Ascending aorta (tissue), 2 donors: ENCODE data around the gene CD52. TPM values are rescaled to one million over a fixed set of nuclear protein-coding genes. Genes with fewer than 3 reads are reported as not detected.

Experiments used
- DNase-seq, 2 donors: peaks; one replicate each; pipeline ENCODE4 v3.0.0-alpha.2; 2019; ENCODE audit warnings: low spot score in 2 of 2
- H3K27ac ChIP-seq, 2 donors: fragments of 200-600 bp; sonication (generic); one replicate each; pipeline ENCODE4 v1.5.1; 2016 to 2017; ENCODE audit warnings: mild to moderate bottlenecking in 1 of 2
- H3K27me3 ChIP-seq: fragments of 200-600 bp; sonication (generic); one replicate; pipeline ENCODE4 v1.5.1; 2017
- H3K36me3 ChIP-seq, 2 donors: fragments of 200-600 bp; sonication (generic); one replicate each; pipeline ENCODE4 v1.5.1; 2016
- H3K4me1 ChIP-seq, 2 donors: fragments of 200-600 bp; sonication (generic); one replicate each; pipeline ENCODE4 v1.5.1; 2016 to 2017; ENCODE audit warnings: mild to moderate bottlenecking in 1 of 2
- H3K4me3 ChIP-seq, 2 donors: fragments of 200-600 bp; sonication (generic); one replicate each; pipeline ENCODE4 v1.5.1; 2016 to 2017; ENCODE audit warnings: mild to moderate bottlenecking in 1 of 2
- H3K9me3 ChIP-seq, 2 donors: fragments of 200-600 bp; sonication (generic); one replicate each; pipeline ENCODE4 v1.5.1; 2016
- CTCF ChIP-seq, 3 experiments: fragments of 200-600 bp in 2 of 3; fragments of 450-650 bp in 1 of 3; sonication (generic) in 2 of 3; IDR thresholded peaks; one replicate each; pipeline ENCODE4 v1.5.1; 2016 to 2019; ENCODE audit warnings: antibody characterized with exemption in 3 of 3, mild to moderate bottlenecking in 1 of 3, moderate library complexity in 1 of 3
- intact Hi-C: fragments of 100-400 bp; cut with DNase I; formaldehyde crosslinking; loops from one replicate; pipeline ENCODE4 v1.15.1; 2023
- total RNA-seq: library from RNA; depleted of rRNA; stranded (reverse); fragments of >200 nt; gene quantifications from one replicate; pipeline ENCODE4 v1.1.0, GENCODE V29; 2016

CD52 gene
- total RNA-seq, 1 donor from 2014 or later, result not detected

GRCh38 chr1:26352338-26352679, 34.6 kb downstream of the CD52 start:
- Histone ChIP-seq H3K4me3 (no peak overlapping the region), H3K27me3 (no peaks in the 10 kb centered on the region), H3K36me3 (no peaks in the 10 kb centered on the region), H3K27ac (no peak overlapping the region), H3K9me3 (no peaks in the 10 kb centered on the region), H3K4me1 (no peaks in the 10 kb centered on the region)
- DNase-seq, result no peak
- no peak for TF ChIP-seq CTCF (IDR thresholded peaks at IDR 0.05)
- intact Hi-C loops, result no loop called here

- H3K4me3 ChIP-seq, result no peak overlapping the region
- no peaks in the 10 kb centered on the region for H3K27me3 ChIP-seq
- H3K36me3 ChIP-seq, result no peaks in the 10 kb centered on the region
- no peaks in the 10 kb centered on the region for H3K9me3 ChIP-seq
- intact Hi-C loops, result no loop called here
- no peak for DNase-seq
- H3K27ac ChIP-seq, result no peak overlapping the region
- no peak for TF ChIP-seq CTCF (IDR thresholded peaks at IDR 0.05)
- no peaks in the 10 kb centered on the region for H3K4me1 ChIP-seq
These were observed 35.6 kb downstream of the CD52 start for GRCh38 chr1:26353210-26353859.

GRCh38 chr1:26353976-26354820, 36.4 kb downstream of the CD52 start, which contains the start of gene CRYBG2:
TSS of gene CRYBG2 (minus strand) at chr1:26354130. CDS start at chr1:26346657, 7,473 bp downstream.
- Histone ChIP-seq H3K4me1 (no peaks in the 10 kb centered on the region), H3K9me3 (no peaks in the 10 kb centered on the region), H3K27me3 (no peaks in the 10 kb centered on the region), H3K27ac (no peak within 1 kb of the TSS), H3K4me3 (no peak within 1 kb of the TSS), H3K36me3 (no peaks in the 10 kb centered on the region)
- TF ChIP-seq CTCF (IDR thresholded peaks at IDR 0.05), result no peak
- no peak for DNase-seq
- intact Hi-C loops, result no loop called here

- Histone ChIP-seq H3K4me3 (no peak overlapping the region), H3K9me3 (no peaks in the 10 kb centered on the region), H3K27me3 (peaks cover 1% of the 10 kb centered on the region), H3K36me3 (no peaks in the 10 kb centered on the region), H3K4me1 (no peaks in the 10 kb centered on the region), H3K27ac (no peak overlapping the region)
- TF ChIP-seq CTCF (IDR thresholded peaks at IDR 0.05), result no peak
- intact Hi-C loops, result no loop called here
- DNase-seq, result no peak
These were observed 37.2 kb downstream of the CD52 start for GRCh38 chr1:26354972-26355371.

GRCh38 chr1:26356106-26356505, 38.3 kb downstream of the CD52 start:
- no peak for TF ChIP-seq CTCF (IDR thresholded peaks at IDR 0.05)
- no peak overlapping the region for H3K27ac ChIP-seq
- peaks cover 10% of the 10 kb centered on the region for H3K27me3 ChIP-seq
- H3K36me3 ChIP-seq, result no peaks in the 10 kb centered on the region
- intact Hi-C loops, result no loop called here
- no peaks in the 10 kb centered on the region for H3K9me3 ChIP-seq
- DNase-seq, result no peak
- H3K4me3 ChIP-seq, result no peak overlapping the region
- H3K4me1 ChIP-seq, result no peaks in the 10 kb centered on the region
